PC-9 (cell line): ENCODE data around the gene COL11A2.

Experiments
- EZH2 ChIP-seq: fragments of 200-600 bp; sonication (generic); IDR thresholded peaks from 2 replicates; pipeline ENCODE4 v1.8.0; 2017; ENCODE audit warnings: antibody characterized with exemption, low read depth
- TF ChIP-seq, protein P1 (sequence below): fragments of 200-600 bp; sonication (generic); conservative IDR thresholded peaks from 2 replicates; pipeline ENCODE4 v1.6.1; 2017; ENCODE audit warnings: mixed run types, antibody characterized with exemption, mild to moderate bottlenecking, moderate library complexity

DNA sequence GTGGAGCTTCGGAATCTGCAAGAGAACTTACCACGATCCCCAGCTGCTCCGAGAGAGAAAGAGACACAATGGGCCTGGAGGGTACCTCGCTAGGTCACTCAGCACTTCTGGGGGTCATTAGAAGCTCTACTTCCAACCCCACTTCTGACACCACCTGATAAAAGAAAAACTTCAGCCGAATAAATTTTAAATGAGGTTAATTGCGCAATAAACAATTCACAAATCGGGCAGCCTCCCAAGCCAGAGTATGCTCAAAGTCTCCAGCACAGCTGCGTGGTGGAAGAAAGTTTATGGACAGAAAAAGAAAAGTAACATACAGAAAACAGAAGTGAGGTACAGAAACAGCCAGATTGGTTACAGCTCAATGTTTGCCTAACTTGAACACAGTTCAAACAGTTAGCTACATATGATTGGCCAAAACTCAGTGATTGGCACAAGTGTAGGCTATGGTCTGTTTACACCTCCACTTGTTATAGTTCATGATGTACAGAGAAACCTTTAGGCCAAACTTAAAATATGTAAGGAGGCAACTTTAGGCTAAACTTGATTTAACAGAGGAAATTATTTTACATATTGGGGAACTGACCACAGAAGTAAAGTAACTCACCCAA, 52.6 kb downstream of the COL11A2 start:
- TF ChIP-seq, protein P1, sequence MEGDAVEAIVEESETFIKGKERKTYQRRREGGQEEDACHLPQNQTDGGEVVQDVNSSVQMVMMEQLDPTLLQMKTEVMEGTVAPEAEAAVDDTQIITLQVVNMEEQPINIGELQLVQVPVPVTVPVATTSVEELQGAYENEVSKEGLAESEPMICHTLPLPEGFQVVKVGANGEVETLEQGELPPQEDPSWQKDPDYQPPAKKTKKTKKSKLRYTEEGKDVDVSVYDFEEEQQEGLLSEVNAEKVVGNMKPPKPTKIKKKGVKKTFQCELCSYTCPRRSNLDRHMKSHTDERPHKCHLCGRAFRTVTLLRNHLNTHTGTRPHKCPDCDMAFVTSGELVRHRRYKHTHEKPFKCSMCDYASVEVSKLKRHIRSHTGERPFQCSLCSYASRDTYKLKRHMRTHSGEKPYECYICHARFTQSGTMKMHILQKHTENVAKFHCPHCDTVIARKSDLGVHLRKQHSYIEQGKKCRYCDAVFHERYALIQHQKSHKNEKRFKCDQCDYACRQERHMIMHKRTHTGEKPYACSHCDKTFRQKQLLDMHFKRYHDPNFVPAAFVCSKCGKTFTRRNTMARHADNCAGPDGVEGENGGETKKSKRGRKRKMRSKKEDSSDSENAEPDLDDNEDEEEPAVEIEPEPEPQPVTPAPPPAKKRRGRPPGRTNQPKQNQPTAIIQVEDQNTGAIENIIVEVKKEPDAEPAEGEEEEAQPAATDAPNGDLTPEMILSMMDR, result no peak
- TF ChIP-seq EZH2, result no peak
